NCI-H2196 (cell line): ENCODE measurements around the gene CCDC169.
"Not testable (repeated sequence)": the region's sequence is repeated elsewhere in the genome, so short reads cannot be mapped to it uniquely, and the experiment has no call there.

Experiments used
- DNase-seq: peaks from one replicate; lab custom pipeline; 2025; ENCODE audit not compliant: unreplicated experiment; lab: John Stamatoyannopoulos, UW

The CCDC169 gene

DNA sequence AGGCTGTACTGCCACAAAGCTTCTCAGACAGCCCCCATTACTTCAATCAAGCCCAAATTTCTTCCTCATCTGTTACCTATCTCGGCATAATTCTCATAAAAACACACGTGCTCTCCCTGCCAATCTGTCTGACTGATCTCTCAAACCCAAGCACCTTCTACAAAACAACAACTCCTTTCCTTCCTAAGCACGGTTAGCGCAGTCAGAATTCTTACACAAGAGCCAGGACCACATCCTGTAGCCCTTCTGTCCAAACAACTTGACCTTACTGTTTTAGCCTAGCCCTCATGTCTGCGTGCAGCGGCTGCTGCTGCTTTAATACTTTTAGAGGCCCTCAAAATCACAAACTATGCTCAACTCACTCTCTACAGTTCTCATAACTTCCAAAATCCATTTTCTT, 22.2 kb upstream of the CCDC169 start:
- DNase-seq, result not testable (repeated sequence)

DNA sequence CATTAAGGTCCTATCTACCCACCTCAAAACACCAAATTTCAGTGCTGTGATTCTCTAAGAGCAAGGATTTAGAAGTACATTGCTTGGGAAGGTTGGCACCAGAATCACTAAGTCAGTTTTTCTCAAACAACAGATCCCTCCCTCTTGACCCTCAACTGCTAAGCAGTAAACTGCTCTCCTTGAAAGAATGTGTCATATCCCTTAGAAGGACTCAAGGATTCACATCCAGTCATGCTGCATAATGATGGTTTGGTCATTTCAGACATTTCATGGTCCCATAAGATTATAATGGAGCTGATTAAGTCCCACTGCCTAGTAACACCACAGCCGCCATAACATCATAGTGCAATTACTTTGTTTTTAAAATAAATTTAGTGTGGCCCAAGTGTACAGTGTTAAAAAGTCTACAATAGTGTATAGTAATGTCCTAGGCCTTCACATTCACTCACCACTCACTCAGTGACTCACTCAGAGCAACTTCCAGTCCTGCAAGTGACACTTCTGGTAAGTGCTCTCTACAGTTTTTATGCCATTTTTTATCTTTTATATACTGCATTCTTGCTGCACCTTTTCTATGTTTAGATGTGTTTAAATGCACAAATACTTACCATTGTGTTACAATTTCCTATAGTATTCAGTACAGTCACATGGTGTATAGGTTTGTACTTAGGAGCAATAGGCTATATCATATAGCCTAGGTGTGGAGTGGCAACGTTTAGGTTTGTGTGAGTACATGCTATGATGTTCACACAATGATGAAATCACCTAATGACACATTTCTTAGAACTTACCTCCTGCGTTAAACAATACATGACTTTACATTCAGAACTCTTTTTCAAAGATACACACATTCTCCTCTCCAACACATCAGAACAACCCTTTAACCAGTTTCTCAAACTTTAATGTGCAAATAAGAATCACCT, 15.7 kb upstream of the CCDC169 start:
- DNase-seq, result no peak

DNA sequence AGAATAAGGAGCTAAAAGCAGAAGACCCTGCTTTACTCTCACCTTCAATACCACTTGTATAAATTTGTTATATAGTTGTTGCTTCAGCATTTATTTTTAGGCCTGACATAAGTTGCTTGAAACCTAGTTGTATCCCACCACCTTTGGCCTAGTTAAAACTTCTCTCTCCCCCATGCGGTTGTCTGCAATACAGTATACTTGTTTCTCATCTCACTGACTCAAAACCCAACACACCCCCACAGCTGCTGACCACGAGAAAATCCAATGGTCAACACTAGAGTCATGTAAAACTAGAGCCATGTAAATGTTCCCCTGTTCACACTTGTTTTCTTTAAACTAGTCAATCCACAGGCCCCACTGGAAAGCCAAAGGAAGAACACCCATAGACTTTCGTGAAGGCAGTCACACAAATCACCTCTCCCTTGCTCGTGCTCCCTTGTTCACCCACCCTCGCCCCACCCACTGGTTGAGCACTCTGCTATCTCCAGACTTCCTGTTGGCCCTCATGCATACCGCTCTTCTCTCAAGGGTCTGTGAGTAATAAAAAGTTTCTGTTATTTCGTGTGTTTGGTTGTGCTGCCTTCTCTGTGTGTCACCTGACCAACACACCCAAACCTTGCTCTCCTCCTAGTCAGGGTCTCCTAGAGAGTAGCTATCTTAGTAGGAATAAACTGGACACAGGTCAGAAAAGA, 12.9 kb upstream of the CCDC169 start:
- DNase-seq, result no peak

DNA sequence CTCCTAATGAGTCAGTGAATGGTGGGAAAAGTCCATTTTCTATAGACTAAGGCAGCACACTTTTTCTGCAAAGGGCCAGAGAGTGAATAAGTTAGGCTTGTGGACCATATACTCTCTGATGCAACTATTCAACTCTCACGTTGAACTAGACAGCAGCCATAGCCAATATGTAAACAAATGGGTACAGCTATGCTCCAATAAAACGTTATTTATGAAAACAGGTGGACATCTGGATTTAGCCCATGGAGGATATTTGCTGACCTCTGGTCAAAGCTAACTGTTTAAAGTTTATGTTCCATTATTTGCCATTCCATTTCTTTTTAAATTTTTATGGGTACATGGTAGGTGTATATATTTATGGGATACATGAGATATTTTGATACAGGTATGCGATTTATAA, 4.7 kb upstream of the CCDC169 start:
- DNase-seq, result no peak

DNA sequence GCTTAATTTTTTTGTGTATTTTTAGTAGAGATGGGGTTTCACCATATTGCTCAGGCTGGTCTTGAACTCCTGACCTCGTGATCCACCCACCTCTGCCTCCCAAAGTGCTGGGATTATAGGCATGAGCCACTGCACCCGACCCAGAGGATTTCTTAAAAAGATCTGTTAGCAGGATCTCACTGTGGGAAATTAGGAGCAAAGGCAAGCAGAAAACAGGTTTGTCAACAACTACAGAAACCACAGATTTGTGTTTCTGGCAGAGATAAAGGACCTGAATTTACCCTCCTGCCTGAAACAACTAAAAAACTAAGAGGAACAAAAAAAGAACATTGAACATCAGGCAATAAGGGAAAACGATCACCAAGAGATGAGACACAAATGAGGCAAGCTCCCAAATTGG, 1.9 kb upstream of the CCDC169 start:
- DNase-seq, result not testable (repeated sequence)

DNA sequence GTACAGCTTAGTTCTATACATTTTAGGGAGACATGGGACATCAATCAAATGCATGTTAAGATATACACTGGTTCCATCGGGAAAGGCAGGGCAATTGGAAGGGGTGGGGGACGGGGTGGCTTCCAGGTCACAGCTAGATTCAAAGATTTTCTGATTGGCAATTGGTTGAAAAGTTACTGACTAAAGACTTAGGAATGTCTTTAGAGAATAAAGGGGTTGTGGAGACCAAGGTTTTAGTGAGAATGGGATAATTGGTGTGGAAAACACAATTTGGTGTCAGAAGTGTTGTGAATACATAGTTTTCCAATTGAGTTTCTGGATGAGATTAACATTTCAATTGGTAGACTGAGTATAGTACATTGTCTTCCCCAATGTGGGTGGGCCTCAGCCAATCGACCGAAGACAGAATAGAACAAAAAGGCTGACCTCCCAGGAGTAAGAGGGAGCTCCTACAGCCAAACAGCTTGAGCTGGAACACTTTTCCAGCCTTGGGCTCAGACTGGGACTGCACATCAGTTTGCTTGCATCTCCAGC, 988 bp upstream of the CCDC169 start:
- no peak for DNase-seq

DNA sequence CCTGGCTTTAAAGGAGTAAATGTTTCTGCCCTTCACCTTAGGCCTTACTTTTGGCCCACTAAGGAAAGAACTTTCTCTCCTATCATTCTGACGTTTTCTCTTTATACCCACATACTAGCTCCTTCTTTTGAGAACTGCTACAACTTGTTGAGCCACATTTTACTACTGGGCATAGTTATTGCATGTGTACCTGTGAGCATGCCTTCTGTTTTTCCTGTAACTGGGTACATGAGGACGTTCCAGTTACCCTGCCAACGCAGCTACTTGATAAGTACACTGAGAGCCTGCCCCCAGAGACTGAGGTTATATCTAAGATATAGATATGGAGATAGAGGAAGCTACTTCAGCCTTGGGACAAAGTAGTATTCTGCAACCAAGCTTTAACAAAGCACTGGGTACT, 3.5 kb downstream of the CCDC169 start:
- no peak for DNase-seq

DNA sequence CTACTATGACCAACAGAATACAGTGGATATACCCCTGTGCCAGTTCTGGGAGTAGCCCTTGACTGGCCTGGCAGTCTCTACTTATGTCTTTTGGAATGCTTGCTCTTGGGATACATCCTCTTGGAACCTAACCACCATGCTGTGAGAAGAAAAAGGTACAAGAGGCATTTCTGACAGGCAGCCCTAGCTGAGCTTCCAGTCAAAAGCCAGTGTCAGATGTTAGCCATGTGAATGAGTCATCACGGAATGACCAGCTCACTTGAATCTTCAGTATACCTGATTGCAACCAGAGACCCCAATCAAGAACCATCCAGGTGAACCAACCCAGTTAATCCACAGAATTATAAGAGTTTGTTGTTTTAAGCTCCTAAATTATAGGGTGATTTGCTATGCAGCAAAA, 4.1 kb downstream of the CCDC169 start:
- DNase-seq, result no peak

DNA sequence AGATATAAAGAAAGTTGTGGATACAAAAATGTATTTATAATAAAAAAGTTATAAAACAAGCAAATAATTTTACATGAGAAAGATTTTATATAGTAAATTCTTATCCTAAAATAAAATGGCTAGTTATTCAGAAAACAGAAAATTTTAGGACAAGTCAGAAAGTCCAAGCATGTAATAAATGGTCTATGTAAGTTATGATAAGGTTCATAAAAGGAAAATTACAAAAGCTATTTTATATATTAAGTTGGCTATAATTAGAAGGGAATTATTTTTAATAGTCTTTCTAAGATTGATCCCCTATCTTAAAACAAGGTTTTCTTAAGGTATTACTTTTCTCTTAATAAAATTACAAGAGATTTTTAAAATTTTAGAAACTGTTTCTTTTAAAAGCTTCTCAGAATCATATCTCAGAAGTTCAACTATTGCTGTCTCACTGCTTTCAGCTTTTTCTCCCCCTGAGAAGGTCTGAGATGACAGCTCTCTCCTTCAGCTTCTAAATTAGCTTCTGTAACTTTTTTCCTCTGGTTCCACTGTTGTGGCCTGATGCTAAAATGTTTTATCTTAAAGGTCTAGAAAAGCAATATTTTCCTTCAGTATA, 8.7 kb downstream of the CCDC169 start:
- peak; percentile 2 for DNase-seq

DNA sequence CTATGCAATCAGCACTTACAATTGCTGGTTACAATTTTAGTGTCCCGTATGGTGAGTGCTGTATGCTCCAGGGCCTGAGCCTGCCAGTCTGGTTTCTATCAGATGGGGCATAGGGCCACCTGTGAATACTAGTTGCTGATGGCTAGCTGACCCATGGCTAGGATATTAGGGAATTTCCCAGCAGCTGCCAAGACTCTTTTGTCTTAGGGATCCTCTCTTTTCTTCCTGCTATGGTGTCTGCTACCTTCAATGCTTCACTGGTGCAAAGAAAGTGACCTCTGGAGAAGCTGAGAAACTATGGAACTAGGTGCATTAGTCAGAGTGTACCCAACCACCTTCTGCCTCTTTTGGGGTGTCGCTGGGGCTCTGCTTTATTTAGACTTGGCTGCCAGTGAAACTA, 11.6 kb downstream of the CCDC169 start:
- no peak for DNase-seq

DNA sequence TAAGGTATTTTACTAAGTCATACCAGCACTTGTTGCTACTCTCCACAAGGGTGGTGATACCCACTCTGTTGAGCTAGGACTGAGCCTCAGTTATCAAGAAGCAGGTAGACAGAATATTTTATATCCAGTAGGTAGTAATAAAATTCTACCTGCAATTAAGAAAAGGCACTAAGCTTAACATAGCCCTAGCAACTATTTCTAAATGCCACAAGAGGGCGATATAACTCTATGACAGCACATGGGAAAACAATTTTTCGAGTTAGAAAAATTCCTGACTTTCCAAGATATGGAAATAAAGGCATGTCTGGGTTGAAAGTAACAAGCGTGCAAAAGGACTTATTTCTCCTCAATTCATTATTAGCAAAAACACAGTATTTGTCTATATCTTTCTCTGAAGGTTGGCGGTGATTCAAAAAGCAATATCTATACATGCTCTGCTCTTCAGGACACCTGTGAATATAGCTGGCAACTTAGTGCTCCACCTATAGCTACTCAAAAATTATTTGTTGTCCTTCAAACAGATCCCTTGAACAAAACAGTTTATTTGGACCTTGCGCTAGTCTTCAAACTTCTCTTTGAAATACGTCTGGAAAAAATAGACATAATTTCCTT, 14.7 kb downstream of the CCDC169 start:
- peak; percentile 33 for DNase-seq

DNA sequence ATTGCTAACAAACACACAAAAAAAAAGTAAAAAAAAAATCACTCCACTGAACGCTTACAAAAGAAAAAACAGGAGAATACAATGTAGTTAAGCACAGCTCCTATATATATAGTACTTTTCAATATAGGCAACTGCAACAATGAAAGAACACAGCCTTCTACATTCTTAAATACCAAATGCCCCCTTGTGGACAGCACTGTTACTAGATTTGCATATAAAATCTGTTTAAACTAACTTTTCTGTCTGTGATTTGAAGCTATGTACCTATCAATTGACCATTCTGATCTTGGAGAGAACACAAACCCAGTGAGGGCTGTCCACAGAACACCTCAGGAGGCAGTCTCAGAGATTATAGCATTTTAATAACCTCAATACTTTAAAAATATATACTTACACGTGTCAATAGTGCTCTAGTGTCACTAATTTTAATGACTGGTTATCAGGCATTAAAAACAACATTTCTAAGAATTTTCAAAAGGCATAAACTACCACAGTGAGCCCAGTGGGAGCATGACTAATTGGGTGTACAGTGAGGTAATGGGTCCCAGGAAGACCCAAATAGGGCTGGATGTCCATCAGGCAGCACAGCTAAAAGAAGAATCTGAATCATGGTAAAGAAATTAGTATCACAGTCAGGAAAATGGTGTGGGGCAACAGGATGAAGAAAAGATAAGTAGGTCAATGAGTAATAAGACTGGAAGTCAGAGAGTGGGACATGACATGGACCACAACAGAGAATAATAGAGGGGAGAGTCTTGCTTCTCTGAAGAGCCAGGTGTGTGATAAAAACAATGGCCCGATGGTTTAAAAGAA, 22.2 kb downstream of the CCDC169 start:
- peak; percentile 41 for DNase-seq

DNA sequence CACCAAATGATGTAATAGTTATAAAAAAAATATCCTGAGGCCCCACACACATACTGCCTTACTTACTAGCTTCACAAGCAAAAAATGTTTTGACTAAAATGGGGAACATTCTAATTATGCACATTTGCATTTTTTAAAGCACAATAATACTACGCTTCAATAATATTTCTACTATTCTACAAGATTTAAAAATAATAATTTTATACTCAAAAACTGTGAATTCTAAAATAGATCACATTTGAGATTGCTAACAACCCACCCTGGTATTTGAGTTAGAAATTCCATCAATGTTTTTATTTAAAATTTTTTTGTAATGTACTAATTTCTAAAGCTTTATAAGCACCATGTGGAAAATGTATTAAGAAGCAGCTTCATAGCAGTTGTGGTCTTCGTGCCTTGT, 24.2 kb downstream of the CCDC169 start:
- no peak for DNase-seq

DNA sequence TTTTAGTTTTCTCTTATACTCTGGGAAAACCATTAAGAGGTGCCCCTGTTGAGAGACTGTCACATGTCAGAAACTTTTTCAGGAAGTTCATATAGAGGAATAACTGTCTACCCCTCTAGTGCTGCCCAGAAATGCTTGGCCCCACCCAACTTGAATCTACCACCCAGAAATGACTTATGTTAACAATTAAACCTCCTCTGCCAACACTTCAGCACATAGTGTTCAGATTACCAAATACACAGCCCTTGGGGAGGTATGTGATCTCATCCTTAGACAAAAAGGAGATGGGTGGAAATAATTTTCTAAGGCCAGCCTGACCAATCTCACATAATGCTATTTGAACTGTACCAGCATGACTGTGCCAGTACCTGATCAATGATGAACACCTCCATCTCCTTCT, 35.6 kb downstream of the CCDC169 start:
- DNase-seq, result no peak

DNA sequence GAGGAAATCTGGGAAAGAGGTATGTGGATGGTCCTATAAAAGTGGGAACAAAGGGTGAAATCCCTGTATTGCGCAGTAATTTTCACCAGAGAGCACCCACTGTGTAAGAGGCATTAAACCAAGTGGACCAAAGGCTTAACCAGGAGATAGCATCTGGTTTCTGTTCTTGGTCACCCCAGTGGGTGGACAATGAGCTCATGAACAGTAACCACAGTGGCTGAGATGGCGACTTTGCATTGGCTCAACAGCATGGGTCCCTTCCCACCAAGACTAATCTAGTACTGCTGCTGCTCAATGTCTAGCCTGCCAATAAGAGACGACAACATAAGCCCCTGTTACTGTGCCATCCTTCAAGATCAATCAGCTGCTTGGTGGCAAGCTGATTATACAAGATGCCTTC, 36.6 kb downstream of the CCDC169 start:
- no peak for DNase-seq

DNA sequence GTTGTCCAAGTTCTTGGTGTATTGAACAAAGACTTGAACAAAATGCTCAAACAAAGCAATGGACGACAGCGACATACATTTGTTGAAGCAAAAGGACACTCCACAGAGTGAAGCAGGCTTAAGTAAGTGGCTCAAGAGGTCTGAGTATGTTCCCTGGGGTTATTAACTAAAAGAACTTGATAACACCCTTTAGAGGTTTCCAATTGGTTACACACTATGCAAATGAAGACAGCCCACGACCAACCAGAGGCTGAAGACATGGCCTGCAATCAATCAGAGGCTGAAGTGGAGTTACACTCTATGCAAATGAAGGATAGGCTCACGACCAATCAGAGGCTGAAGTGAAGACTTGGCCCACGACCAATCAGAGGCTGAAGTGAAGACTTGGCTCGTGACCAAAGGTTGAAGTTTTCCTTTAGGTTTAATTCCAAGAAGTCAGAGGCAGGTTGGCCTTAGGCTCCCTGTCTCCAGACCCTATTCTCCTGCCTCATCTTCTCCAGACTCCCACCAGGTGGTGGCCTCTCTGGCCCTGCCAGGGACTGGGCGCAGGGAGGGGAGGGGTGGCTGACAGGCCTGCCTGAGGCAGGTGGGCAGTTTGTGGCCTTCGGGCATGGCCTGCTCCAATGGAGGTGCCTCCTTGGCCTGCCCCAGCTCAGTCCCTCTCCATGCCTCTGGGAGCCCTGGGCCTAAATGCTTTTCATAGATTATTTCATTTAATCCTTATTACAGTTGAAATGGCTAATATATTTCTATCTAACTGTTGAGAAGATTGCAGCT, 38.1 kb downstream of the CCDC169 start:
- DNase-seq, result no peak

DNA sequence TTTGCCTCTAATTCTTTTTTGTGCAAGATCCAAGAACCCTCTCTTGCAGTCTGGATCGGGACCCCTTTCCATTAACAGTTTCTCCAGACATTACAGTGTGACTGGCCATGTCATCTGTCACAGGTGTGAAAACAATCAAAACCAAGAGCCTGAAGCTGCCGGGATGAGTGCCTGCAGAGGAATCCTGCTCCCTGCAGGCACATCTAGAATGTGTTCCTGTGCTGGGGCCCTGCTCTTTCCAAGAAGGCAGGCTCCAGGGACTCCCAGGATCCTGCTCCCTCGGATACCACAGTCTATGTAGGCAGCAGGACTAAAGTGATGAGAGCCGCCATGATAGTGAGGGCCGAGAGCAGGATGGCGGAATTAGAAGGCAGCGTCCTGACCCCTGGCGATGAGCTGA, 38.8 kb downstream of the CCDC169 start:
- no peak for DNase-seq

DNA sequence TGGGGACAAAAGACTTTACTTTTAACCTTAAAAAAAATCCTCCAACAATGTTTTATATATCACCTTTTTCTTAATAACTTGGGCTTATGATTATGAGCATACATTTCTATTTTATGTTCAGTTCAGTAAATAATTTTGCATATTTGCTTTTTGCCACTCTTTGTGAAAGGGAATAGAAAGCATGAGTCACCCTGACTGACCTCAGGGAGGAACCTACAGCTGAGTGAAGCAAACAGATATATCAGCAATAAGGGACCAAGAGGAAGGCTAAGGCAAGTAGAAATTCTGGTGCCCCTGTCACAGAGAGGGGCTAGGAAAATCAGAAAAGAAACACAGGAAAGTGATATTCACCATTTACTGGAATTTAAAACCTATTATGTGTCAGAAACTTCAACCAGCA, 46.1 kb downstream of the CCDC169 start:
- no peak for DNase-seq

DNA sequence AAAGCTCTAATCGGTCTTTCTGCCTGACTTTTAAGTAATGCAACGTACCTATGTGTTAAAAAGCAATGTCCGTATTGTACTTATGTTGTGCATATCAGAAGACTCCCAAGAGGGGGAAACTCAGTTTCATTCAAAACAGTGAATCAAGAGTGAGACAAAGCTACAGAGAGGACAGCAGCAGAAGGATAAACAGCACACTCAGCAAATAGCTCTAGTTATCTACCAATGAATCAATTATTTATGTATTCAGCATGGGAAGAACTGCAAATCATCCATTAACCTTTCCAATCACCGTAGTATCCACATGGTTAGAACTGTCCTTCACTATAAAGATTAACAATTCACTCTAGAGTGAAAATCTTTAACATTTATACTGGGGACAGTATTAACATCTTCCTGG, 46.6 kb downstream of the CCDC169 start:
- no peak for DNase-seq

DNA sequence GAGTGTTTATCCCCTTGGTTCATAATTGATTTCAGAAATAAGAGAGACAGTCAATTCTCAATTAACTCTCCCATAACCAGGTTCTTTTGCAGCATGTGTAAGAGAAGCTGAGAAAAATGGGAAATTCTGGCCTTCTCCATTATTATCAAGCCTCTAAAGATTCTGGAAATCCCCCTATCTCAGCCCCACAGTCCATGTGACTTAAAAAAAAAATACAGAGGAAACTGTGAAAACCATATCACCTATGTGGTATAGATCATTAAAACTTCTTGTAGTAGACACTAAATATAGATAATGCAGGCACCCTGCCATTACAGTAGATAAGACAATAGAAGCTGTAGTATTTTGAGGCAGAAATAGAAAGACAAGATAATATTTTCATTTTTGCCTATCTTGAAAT, 48.9 kb downstream of the CCDC169 start:
- no peak for DNase-seq
